ENCODE results near the gene IQCE.
"Not testable (repeated sequence)": the region's sequence is repeated elsewhere in the genome, so short reads cannot be mapped to it uniquely, and the experiment has no call there.

- not testable (repeated sequence) for TF ChIP-seq EZH2 (IDR thresholded peaks at IDR 0.05; ENCODE audit: insufficient read depth, poor library complexity, severe bottlenecking); EZH2phosphoT487 (IDR thresholded peaks at IDR 0.05; ENCODE audit: insufficient read depth, low read depth)
Measured at GRCh38 chr7:2533566-2533965, 25.2 kb upstream of the IQCE start.

Data from GM23248 (cell line).